A172 (cell line): ENCODE measurements around the gene NEXN. TPM values are rescaled to one million over a fixed set of nuclear protein-coding genes. Genes with fewer than 3 reads are reported as not detected.
A peak's percentile ranks its signal among the peaks of the same experiment; 100 is the strongest.
"Not testable (repeated sequence)": the region's sequence is repeated elsewhere in the genome, so short reads cannot be mapped to it uniquely, and the experiment has no call there.

Source experiments
- DNase-seq: peaks from one replicate; pipeline ENCODE4 v3.0.0-alpha.2; 2015; ENCODE audit warnings: low spot score
- total RNA-seq: library from RNA; depleted of rRNA; stranded (reverse); fragments of >200 nt; shearing (Covaris generic); gene quantifications from 2 replicates; pipeline ENCODE4 v1.2.3, GENCODE V29; 2014

NEXN gene
- total RNA-seq, 1 experiment from 2014 or later = 5.6 TPM

DNA sequence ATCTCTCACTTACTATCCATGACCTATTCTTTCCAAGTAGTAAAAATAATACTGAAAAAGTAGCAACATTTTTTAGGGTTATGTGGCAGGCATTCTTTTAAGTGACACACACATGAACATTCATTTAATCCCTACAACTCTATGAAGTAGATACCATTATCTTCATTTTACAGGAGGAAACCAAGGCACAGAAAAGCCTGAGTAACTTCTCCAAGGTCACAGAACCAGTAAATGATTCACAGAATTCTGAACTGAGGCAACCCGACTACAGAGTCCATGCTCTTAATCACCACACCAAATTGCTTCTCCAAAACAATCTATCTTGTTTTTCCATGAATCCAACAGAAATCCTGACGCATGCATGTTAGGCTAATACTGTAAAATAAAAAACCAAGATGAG, 73.0 kb downstream of the NEXN start:
- no peak for DNase-seq

DNA sequence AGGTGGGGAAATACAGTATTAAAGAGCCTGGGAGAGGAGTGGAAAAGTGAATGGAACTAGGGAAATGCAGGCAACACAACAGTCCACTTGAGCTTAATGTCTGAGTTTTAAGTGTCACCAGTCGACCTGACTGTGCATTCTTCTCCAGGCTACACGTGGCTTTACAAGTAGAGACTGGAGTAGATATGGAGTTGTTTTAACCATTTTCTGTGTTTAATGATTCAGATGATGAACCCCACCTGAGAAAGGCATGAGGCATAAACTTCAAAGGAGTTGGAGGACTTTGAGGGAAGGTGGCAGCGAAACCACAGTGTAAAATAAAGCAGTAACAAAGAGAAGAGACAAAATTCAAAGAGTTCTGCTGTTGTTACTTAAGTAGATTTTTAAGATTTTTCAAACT, 77.9 kb downstream of the NEXN start:
- DNase-seq = no peak

- DNase-seq = no peak
Observed at GRCh38 chr1:77970192-77970591, 81.8 kb downstream of the NEXN start.

DNA sequence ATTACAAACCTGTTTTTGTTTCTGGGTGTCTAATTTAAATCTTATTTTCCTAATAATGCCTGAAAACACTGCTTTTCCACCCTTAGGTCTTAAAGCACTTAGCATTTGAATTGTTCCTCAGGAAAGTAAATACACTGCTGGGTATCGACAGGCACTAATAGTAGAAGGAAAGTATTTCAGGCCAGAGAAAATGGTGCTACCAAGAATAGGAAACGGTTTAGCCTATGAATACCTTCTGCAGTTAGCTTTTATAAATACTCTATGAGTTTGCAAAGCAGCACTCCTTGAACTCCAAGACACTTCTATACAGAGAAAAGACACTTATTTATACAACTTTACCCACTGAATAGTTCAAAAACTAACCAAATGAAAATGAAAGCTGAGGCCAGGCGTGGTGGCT, 83.7 kb downstream of the NEXN start:
- no peak for DNase-seq

- DNase-seq = no peak
Observed at GRCh38 chr1:77975386-77975785, 87.0 kb downstream of the NEXN start.

DNA sequence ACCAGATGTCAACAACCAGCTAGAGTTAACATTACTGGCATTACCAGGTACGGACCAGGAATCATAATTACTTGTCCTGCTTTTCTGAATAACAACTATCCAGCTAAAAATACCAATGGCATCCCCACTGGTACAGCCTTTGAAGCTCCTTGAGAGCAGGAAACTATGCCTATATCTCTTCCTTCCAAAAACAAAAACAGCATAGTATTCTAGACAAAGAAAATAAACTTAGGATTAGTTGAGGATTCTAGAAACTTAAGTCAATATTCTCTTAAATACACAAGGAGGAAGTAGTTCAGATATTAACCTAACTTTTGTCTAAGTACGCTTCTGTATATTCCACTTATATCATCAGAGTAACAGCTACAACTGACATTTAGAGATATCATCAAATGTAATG, 87.5 kb downstream of the NEXN start:
- DNase-seq = no peak

- DNase-seq = no peak
Observed at GRCh38 chr1:77976433-77977076, 88.1 kb downstream of the NEXN start.

DNA sequence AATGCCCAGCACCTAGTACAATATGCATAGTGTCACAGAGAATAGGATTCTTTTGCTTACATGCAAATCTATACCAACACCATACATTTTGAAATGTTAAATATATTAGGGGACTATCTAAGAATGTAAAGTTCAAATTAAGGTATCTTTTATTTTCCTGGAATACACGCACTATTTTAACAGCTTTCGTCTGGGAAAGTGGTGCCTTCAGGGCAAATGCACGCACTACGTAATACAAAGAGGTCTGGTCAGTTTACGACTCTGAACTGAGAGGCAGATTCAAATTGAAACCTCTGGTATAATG, 89.5 kb downstream of the NEXN start:
- no peak for DNase-seq

- peak; percentile 81 for DNase-seq
Observed at GRCh38 chr1:77978293-77978968, 90.0 kb downstream of the NEXN start.

GRCh38 chr1:77978969-77979876, 90.8 kb downstream of the NEXN start, which contains the start of gene FUBP1:
Gene FUBP1, minus strand, starts transcription at chr1:77979072. Its CDS starts 68 bp downstream, at chr1:77979004.
- peak; percentile 94 for DNase-seq

GRCh38 chr1:77983352-77983996, 95.0 kb downstream of the NEXN start:
- DNase-seq = not testable (repeated sequence)

DNA sequence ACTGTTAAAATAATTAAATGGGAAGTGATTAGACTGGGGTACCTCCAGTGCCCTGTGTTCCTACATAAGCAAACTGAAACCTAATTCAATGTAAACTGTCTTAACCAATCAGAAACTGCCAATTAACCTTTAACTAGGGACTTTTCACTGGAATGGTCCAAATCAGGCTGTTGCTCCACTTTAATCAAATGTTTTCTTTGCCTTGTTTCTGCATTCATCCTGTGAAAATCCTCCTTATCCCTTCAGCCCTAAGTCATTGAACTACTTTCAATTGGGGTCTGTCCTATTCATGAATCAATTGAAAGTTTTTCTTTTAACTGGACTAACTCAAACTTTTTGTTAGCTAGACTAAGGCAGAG, 95.6 kb downstream of the NEXN start:
- no peak for DNase-seq

- DNase-seq = no peak
Observed at GRCh38 chr1:77984629-77985028, 96.2 kb downstream of the NEXN start.

- DNase-seq = no peak
Observed at GRCh38 chr1:77986810-77987209, 98.4 kb downstream of the NEXN start.

GRCh38 chr1:77987919-77988318, 99.5 kb downstream of the NEXN start:
- DNase-seq = no peak

DNA sequence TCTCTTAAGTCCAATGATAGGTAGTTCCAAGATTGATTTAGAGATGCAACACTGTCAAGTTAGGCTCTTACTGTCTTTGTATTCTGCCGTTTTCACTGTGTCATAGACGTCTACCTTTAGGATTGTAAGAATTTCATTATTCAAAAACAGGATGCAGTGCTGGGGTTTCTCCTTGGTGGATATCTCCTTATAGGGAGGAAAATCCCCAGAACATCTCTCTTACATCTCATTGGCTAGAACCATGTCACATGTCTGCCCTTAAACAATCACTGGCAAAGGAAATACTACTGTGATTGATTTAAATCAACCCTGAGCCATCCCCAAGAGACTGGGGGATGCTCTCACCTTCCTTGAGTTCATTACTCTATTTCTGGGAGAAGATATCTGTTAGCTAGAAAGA, 101.3 kb downstream of the NEXN start:
- no peak for DNase-seq

DNA sequence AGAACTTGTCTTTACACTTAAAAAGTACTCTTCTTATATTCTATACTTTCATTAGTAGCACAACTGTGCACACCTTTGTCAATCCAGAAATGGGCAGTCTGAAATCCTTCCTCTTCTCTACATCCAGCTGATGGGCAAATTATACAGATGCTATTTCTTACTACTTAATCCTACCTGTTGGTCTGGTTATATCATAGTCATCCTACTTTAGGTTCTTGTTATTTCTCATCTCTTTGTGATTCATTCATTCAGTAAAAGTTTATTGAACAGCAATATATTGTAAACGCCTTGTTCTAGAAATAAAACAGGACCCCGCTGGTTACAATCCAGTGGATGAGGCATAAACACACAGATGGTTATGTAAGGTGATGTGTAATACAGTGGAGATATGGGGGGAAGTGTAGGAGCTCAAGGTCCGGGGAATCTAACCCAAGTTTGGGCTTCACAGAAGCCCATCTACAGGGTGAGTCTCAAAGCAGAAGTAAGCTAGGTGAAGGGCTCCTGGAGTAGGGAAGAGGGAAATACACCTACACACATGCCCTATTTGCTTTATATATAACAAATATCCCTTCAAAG, 102.3 kb downstream of the NEXN start:
- no peak for DNase-seq

GRCh38 chr1:77991638-77992037, 103.2 kb downstream of the NEXN start:
- DNase-seq = no peak
